ENCODE measurements around the gene POLRMT.

DNA sequence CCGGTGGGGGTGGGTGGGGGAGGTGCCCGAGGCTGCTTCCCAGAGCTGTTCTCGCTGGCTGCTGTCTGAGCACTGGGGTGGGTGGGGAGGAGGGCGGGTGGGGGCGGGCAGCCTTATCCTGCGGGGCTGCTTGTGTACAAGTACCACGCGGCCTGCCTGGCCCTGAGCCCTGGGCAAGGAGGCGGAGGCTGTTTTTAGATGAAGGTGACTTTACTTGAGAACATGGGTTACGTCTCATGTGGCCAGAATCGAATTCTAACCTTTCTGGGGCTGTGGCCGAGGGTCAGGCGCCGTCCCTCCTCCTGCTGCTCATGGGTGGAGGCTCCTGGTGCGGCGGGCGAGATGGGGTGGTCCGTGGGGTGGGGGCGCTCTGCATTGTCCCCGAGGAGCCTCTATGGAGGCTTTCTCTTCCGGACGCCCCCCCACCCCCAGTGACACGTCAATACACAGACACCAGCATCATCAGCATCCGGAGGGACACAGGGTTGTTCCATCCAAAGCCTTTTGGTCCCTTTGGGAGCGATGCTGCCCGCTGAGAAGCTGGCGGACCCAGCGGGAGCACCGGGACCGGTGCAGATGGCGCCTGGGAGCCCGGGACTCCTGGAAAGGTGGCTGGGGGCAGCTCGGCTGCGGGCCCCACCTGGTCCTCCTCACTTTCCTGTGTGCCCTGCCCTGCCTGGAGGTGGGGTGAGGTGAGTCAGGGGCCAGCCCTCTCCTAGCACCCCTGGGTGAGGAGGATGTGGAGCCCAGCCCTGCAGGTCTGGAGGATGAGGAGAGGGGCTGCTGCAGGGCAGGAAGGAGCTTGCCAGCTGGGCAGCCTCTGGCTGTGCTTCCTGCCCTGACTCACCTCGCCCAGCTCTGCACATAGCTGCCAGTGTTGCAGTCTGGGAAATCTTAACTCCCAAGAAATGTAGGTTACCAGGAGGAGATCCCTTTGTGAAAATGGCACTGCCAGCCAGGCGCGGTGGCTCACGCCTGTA is 57.5 kb downstream of the POLRMT start:
- TF ChIP-seq, protein P1, sequence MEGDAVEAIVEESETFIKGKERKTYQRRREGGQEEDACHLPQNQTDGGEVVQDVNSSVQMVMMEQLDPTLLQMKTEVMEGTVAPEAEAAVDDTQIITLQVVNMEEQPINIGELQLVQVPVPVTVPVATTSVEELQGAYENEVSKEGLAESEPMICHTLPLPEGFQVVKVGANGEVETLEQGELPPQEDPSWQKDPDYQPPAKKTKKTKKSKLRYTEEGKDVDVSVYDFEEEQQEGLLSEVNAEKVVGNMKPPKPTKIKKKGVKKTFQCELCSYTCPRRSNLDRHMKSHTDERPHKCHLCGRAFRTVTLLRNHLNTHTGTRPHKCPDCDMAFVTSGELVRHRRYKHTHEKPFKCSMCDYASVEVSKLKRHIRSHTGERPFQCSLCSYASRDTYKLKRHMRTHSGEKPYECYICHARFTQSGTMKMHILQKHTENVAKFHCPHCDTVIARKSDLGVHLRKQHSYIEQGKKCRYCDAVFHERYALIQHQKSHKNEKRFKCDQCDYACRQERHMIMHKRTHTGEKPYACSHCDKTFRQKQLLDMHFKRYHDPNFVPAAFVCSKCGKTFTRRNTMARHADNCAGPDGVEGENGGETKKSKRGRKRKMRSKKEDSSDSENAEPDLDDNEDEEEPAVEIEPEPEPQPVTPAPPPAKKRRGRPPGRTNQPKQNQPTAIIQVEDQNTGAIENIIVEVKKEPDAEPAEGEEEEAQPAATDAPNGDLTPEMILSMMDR (IDR thresholded peaks at IDR 0.05) = no peak
- TF ChIP-seq POLR2AphosphoS5 (IDR thresholded peaks at IDR 0.05) = no peak
- no peak for TF ChIP-seq POLR2A (IDR thresholded peaks at IDR 0.05)

Data from breast epithelium (tissue), 3 donors.